ENCODE measurements around the gene MPP2. TPM values are rescaled to one million over a fixed set of nuclear protein-coding genes. Genes with fewer than 3 reads are reported as not detected.
A peak's percentile ranks its signal among the peaks of the same experiment; 100 is the strongest.

Gene MPP2
- total and polyA plus RNA-seq, 2 of the 13 experiments (the other 11 are each of a cell fraction or from before 2014, with no cell fraction given) = 0.20 to 1.7 TPM

DNA sequence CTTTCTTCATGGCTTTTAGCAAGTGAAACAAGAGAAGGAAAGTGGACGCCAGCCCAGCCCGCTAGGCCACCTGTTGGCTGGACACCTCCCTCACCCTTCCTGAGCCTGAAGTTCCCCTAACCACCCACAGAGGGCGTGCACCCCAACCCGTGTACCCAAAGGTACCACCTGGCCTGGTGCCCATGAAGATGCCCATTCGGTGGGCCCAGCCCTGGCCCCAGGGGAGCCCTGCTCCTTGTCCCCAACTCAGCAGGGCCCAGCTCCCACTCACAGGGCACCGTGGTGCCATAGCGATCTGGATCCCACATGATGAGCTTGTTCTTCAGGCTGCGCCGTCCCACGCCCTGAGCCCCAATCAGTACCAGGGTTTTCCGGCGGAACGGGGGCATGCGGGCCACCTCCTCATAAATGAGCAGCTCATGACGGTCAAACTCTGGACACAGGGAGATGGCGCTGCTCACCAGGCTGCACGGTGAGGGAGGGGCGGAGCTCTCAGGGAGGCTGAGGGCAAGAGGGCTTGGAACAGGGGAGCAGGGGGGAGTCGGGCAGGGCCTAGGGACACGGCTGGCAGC, 26.8 kb downstream of the MPP2 start (continued):
- TF ChIP-seq HNRNPLL (IDR thresholded peaks at IDR 0.05; ENCODE audit: low read depth, low read length, poor library complexity, severe bottlenecking) (peak; percentile 48), ZNF563 (CRISPR knock-in tag; IDR thresholded peaks at IDR 0.05) (peak; percentile 36; the same call in 1 of the 2 replicates), CTCF (CRISPR knock-in tag; IDR thresholded peaks at IDR 0.05) (peak; percentile 82), SALL1 (CRISPR knock-in tag; IDR thresholded peaks at IDR 0.05) (peak; percentile 37; the same call in 1 of the 2 replicates), MBNL3 (CRISPR knock-in tag; conservative IDR thresholded peaks at IDR 0.05) (no peak), ZSCAN21 (CRISPR knock-in tag; IDR thresholded peaks at IDR 0.05; ENCODE audit: borderline replicate concordance) (peak; percentile 77; the same call in 1 of the 2 replicates), ZFX (CRISPR knock-in tag; IDR thresholded peaks at IDR 0.05; ENCODE audit: low read depth) (peak; percentile 25; the same call in 1 of the 2 replicates), RARA (CRISPR knock-in tag; IDR thresholded peaks at IDR 0.05) (no peak), ZBTB8A (CRISPR knock-in tag; IDR thresholded peaks at IDR 0.05; ENCODE audit: borderline replicate concordance, low read depth) (no peak), BCLAF1 (IDR thresholded peaks at IDR 0.05) (no peak), RFX3 (CRISPR knock-in tag; IDR thresholded peaks at IDR 0.05) (no peak), KLF9 (CRISPR knock-in tag; IDR thresholded peaks at IDR 0.05; ENCODE audit: low read depth) (no peak), SMC3 (IDR thresholded peaks at IDR 0.05; ENCODE audit: low read length) (peak; percentile 28; the same call in 1 of the 2 replicates), FLYWCH1 (CRISPR knock-in tag; IDR thresholded peaks at IDR 0.05) (no peak), TEF (CRISPR knock-in tag; IDR thresholded peaks at IDR 0.05) (no peak)
- TF ChIP-seq, protein P1, sequence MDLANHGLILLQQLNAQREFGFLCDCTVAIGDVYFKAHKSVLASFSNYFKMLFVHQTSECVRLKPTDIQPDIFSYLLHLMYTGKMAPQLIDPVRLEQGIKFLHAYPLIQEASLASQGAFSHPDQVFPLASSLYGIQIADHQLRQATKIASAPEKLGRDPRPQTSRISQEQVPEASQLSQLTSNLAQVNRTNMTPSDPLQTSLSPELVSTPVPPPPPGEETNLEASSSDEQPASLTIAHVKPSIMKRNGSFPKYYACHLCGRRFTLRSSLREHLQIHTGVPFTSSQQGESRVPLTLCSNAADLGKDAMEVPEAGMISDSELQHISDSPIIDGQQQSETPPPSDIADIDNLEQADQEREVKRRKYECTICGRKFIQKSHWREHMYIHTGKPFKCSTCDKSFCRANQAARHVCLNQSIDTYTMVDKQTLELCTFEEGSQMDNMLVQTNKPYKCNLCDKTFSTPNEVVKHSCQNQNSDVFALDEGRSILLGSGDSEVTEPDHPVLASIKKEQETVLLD (CRISPR knock-in tag; IDR thresholded peaks at IDR 0.05; ENCODE audit: low read depth) = no peak
- TF ChIP-seq, protein P2, sequence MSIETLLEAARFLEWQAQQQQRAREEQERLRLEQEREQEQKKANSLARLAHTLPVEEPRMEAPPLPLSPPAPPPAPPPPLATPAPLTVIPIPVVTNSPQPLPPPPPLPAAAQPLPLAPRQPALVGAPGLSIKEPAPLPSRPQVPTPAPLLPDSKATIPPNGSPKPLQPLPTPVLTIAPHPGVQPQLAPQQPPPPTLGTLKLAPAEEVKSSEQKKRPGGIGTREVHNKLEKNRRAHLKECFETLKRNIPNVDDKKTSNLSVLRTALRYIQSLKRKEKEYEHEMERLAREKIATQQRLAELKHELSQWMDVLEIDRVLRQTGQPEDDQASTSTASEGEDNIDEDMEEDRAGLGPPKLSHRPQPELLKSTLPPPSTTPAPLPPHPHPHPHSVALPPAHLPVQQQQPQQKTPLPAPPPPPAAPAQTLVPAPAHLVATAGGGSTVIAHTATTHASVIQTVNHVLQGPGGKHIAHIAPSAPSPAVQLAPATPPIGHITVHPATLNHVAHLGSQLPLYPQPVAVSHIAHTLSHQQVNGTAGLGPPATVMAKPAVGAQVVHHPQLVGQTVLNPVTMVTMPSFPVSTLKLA (IDR thresholded peaks at IDR 0.05) = no peak
- TF ChIP-seq, protein P3, sequence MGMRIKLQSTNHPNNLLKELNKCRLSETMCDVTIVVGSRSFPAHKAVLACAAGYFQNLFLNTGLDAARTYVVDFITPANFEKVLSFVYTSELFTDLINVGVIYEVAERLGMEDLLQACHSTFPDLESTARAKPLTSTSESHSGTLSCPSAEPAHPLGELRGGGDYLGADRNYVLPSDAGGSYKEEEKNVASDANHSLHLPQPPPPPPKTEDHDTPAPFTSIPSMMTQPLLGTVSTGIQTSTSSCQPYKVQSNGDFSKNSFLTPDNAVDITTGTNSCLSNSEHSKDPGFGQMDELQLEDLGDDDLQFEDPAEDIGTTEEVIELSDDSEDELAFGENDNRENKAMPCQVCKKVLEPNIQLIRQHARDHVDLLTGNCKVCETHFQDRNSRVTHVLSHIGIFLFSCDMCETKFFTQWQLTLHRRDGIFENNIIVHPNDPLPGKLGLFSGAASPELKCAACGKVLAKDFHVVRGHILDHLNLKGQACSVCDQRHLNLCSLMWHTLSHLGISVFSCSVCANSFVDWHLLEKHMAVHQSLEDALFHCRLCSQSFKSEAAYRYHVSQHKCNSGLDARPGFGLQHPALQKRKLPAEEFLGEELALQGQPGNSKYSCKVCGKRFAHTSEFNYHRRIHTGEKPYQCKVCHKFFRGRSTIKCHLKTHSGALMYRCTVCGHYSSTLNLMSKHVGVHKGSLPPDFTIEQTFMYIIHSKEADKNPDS (CRISPR knock-in tag; IDR thresholded peaks at IDR 0.05) = no peak

All from HepG2 (cell line).